HG02798 (cell line): Measurements from ENCODE around the gene SCN7A.

ENCODE experiments used
- ATAC-seq: cut with Tn5 transposase; IDR thresholded peaks from one replicate; pipeline ENCODE4 v1.9.1; 2021; ENCODE audit warnings: mild to moderate bottlenecking; ENCODE audit not compliant: unreplicated experiment, poor library complexity

Gene SCN7A

DNA sequence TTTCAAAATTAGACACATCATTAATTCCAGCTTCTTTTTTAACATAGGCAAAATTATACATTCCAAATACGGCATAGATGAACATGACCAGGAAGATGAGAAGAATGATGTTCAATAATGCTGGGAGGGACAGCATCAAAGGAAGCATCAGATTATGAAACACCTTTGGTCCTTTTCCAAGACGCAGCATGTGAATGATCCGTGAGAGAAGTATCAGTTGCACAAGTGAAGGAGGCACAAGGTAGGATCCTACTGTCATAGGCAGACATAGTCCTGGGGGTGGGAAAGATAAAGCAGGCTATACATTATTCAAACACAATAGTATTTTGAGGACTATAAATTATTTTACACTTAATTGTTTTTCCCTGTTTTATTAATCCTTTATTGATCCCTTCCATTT lies 87.7 kb downstream of the SCN7A start:
- ATAC-seq: no peak

DNA sequence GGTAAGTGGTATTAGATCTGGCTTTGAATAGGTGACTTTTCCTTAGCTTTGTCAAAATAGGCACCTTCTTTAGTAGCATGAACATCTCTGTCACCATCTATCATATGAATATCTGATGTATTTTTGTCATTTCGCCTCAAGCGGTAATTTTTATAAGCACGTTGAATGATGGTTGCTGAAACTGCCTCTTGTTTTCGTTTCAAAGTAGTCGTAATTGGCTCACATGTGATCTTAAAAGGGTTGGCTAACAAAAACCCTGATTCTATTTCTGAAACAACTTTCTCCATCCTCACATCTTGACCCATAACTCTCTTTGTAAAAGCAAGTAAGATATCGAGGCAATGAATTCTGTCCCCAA lies 88.5 kb downstream of the SCN7A start:
- ATAC-seq: no peak

DNA sequence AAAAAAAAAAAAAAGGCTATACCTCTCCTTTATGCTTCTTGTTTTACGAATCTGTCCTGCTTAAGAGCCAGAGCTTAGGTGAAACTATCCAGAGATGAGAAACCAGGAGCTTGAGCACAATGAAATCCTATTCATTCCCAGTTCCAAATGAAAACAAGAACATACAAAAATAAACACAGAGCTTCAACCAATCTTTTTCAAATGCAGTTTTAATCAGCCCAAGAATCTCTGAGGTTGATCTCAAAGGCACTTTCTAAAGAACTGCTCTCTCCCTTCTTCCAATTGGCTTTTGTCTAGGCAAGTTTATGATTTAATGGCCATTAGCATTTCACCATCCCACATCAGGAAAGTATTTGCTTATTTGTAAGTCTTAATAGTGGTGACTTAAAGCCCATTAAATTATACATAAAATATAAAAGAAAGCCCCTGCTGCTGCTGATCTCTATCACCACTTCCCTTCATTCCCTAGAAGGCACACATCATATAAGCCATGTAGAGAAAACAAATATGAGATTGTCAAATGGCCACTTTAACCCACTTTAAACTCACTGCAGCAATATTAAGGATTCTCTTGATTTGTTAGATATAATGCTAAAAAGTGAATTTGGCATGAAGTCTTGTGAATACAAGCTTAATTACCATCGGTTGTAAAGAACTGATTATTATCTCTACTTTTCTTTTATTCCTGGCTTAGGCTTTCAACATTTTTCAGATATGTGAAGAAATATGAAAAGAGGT lies 89.0 kb downstream of the SCN7A start:
- ATAC-seq: no peak

DNA sequence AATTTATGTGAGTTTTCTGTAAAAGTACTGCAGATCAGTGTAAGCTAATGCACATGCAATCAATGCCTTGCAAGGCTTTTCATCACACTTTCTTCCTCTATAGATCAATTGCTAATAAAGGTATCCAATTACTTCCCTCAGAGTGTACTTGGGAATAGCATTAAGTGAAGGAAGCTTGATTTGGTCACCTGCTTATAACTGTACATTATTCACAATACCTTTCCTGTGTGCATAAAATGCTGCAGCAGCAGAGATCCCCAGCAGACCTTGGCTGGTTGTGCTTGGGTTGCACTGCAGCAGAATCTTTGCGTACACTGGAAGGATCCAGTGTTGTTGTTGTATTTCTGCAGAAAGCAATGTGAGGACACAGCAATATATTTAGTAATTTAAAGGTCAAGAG lies 99.8 kb downstream of the SCN7A start:
- ATAC-seq: no peak

- ATAC-seq: no peak
Measured at GRCh38 chr2:166393008-166393407, 101.0 kb downstream of the SCN7A start.

DNA sequence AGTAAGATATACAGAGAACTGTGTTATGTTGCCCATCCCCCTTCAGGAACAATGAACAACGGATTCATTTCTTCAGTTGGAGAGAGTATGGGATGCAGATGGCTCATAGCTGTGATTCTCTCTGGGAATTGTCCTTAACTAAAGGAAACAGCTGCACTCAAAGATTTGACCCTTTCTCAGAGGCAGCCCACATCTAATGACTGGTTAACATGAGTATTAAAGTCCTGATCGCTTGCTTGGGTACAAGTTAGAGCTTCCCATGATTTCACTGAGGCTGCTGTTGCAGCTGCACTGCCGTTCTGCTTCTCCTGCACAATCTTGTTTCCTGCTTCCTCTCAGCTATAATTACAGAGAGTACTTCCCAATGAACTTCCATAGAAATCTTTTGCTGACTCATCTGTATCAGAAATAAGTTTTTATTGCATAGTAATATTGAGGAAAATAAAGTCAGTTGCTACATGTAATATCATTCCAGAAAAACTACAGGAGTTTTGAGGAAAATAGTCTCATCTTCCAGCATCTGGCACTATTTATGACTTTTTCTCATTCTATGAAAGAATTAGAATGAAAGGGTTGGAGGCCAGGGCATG lies 105.5 kb downstream of the SCN7A start:
- no peak for ATAC-seq

- no peak for ATAC-seq
Measured at GRCh38 chr2:166385313-166385712, 108.7 kb downstream of the SCN7A start.

DNA sequence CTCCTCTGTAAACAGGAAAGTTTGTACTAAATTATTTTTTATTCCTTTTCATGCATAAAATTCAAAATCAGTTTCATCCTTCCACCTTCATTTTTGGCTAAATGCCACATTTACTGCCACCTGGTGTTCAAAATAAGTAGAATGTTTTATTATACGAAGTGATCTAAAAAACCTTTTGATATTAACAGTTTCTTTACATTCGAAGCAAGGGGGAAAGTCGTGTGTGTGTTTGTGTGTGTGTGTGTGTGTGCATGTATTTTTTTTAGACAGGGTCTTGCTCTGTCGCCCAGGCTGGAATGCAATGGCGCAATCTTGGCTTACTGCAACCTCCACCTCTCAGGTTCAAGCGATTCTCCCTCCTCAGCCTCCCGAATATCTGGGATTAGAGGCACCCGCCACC lies 109.3 kb downstream of the SCN7A start:
- no peak for ATAC-seq

GRCh38 chr2:166382448-166382847 lies 111.6 kb downstream of the SCN7A start:
- no peak for ATAC-seq

GRCh38 chr2:166380615-166381014 lies 113.4 kb downstream of the SCN7A start:
- no peak for ATAC-seq

- no peak for ATAC-seq
Measured at GRCh38 chr2:166376873-166377272, 117.2 kb downstream of the SCN7A start.

GRCh38 chr2:166376488-166376828 lies 117.6 kb downstream of the SCN7A start:
- no peak for ATAC-seq

DNA sequence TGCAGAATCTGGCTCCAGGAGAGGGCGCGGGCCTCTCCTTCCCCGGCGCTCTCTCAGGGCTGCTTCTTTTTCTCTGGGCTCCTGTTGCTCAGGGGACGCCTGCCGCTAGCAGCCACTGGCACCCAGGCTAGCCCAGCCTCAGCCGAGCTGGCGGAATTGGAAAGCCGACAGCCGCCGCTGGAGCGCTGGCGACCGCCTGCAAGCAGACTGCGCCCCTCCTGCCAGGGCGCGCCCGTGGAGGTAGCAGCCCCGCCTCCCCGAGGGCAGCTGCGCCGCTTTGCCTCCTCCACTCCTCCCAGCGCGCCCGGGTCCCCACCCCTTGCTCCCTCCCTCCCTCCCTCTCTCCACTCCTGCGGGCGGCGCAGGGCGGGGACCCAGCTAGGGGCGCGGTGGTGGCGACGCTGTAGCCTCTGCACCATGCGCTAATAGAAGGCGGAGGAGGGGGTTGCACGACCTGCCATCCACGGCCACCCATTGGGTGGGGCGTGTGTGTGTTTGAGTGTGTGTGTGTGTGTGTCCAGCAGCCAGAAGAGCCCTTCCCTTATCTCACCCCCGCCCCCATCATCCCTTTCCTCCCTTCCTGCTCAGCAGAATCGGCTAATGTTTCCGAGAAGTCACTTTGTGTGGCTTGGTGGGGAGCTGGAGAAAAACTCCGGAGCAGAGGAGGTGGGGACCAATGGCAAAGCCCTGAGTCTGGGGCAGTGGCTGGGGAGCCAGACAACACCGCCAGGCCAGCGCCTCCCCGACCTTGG lies 118.1 kb downstream of the SCN7A start, which contains the start of gene SCN9A:
Gene SCN9A (minus strand): TSS at position 209 of the 752 bp plus-strand sequence. CDS start 64,188 bp downstream, outside the sequence.
- peak; percentile 44 for ATAC-seq

DNA sequence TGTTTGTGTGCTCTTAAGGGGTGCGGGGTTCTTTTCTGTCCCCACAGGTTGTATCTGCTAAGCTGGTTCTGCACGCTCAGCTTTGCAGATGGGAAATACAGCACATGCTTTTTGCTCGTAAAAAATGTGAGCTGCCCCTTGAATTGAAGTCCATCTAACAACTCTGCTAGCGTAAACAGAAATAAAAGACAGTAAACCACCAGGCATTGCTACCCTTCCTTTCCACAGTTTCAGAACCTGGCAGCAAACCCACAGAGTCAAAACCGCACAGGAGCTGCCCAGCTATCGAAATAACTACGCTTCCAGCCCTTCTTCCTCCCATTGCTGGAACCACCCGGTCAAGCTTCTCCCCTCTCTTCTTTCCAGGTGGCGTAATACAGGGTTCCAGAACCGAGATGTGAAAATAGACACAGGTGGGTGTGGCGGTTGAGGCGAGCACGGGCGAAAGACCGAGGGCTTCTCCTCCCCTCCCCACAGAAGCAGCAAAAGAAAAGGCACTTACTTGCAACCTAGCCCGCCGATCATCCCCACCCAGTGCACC lies 118.8 kb downstream of the SCN7A start:
- ATAC-seq: no peak

GRCh38 chr2:166373951-166374350 lies 120.1 kb downstream of the SCN7A start:
- no peak for ATAC-seq

GRCh38 chr2:166373539-166373938 lies 120.5 kb downstream of the SCN7A start:
- ATAC-seq: no peak

DNA sequence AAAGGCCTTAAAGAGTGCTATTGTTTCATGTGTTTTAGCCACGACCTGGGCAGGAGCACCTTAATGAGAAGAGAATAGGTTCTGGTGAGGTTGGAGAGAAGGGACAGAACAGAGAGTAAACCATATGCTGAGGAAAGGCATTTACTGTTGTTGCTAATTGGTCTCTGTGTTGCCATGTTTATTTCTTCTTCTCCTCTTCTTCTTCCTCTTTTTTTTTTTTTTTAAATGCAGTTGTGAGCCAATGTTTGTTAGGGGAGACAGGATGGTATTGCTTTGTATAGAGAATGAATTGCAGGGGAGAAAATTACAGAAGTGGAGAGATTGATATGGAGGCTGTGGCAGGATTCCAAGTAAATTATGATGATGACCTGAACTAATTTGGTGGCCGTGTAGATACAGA lies 120.9 kb downstream of the SCN7A start:
- ATAC-seq: no peak

DNA sequence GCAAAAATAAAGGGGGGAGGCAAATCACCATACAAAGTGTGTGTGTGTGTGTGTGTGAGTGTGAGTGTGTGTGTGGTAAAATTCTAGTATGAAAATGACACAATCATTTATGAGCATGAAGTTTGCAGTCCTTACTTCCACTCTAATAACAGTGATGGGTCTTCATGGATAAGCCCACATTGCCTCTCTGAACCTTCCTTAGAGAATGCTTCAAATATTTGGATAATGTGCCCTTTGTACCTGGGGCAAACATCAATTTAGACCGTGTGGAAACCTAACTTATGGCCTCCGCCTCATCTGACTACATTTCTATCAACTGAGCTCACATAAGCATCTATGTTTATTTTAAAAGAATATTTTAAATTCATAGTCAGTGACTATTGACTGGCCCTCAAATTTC lies 122.0 kb downstream of the SCN7A start:
- no peak for ATAC-seq

DNA sequence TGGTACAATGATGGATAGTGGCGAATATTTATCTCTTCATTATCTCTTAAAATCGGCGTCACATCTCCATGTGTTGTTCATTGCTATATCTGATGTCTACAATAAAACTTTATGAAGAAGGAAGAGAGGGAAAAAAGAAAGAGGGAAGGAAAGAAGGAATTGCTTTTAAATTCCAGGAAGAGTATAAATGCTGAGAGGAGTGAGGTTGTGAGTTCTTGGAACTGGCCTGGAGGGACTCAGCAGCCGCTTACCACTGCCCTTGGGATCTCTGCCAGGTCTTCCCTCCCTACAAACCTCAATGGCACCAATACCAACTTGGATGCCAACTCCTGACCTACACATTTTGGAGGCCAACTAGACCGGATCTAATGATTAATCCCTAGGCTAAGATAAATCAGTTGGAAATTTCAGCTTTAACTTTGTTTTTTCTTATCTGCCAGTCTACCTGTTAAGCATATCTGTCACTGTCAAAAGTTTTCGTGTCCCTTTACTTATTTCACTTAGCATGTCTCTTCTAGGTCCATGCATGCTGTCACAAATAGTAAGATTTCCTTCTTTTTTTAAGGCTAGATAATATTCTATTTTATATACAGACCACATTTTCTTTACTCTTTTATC lies 128.1 kb downstream of the SCN7A start:
- no peak for ATAC-seq

GRCh38 chr2:166365239-166365638 lies 128.8 kb downstream of the SCN7A start:
- ATAC-seq: no peak
